ENCODE measurements around the gene SLC39A5.
A peak's percentile ranks its signal among the peaks of the same experiment; 100 is the strongest.
"Not testable (repeated sequence)": the region's sequence is repeated elsewhere in the genome, so short reads cannot be mapped to it uniquely, and the experiment has no call there.

The SLC39A5 gene

GRCh38 chr12:56242986-56243385 lies 13.1 kb downstream of the SLC39A5 start:
- DNase-seq = no peak

DNA sequence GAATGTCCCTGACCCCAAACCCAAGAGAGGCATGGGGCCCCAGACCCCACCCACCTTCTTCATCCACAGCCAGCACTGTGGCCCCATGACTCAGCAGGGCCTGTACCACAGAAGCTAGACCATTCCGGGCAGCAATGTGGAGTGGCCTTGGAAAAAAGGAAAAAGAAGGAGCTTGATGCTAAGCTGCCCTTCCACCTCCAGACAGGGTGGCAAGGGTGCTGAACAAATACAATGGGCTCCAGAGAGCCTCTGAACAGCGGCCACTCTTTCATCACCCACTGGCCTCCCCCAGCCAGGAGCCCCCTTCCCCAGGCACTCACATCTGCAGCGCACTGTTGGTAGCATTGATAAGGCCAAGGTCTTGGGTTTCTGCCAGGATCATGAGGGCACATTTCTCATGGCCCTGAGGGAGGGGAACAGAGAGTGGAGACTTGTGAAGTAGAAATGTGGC lies 13.9 kb downstream of the SLC39A5 start:
- no peak for DNase-seq

DNA sequence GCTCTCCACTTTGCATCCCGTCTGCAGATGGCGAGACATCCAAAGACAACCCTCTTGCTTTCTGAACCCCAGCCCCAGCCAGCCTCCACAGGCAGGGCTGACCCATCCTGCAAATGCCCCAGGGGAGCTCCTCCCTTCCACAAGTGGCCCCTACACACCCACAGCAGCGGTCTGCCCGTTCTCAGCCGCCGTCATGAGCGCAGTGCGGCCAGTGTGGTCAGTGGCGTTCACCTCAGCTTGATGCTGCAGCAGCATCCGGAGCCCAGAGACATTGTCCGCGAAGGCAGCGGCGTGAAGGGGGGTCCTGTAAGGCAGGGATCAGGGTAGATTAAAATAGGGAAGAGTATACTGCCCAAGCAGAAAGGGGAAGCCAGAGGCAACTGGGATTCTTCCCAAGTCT lies 14.6 kb downstream of the SLC39A5 start:
- no peak for DNase-seq

- no peak for DNase-seq
Measured at GRCh38 chr12:56247923-56248322, 18.1 kb downstream of the SLC39A5 start.

DNA sequence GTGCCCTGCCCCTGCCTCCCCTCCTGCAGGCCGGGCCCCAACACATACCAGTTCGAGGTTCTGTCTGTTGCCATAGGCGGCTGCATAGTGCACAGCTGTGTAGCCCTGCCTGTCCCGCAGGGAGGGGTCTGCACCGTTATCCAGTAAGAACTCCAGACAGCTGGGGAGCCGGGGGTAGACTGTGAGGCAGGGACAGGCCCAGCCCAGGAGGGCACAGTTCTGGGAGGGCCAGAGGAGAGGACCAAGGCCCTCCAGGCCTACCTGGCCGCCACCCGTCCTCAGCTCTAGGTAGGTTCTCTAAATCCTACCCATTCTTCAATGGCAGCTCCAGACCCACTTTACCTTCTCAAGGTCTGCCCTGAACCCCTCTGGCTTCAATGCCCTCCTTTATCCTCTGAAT lies 18.9 kb downstream of the SLC39A5 start:
- no peak for DNase-seq

- no peak for DNase-seq
Measured at GRCh38 chr12:56252649-56253048, 22.8 kb downstream of the SLC39A5 start.

DNA sequence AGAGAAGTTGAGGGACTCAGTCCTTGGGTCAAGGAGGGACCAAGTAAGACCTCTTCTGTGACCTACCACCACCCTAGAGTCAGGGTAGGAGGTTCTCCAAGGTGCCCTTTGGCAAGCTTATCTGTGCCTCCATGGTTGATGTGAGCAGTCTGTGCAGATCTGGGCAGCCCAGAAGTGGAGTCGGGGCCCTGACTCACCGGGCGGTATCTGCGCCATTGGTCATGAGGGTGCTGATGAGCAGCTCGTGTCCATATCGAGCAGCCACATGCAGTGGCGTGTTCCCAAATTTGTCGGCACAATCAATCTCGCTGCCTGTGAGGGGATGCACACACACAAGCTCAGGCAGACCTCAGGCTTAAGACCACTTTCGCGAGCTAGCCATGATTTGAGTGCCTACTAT lies 23.2 kb downstream of the SLC39A5 start:
- no peak for DNase-seq

DNA sequence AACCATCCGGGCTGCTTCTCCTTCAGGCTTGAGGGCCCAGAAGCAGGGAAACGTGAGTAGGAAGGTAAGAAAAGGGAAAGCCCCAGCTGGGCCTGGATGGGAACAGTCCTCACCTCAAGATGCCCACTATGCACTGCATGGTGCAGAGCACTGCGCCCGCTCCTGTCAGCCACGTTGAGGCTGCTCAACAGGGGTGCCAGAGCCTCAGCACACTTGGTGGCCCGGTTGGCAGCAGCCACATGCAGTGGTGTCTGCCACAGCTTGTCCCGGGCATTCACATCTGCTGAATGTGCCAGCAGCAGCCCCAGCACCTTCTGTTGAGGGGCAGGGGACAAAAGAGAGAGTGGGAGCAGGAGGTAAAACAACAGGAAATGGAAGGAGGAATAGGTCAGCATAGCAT lies 25.8 kb downstream of the SLC39A5 start:
- DNase-seq = no peak

DNA sequence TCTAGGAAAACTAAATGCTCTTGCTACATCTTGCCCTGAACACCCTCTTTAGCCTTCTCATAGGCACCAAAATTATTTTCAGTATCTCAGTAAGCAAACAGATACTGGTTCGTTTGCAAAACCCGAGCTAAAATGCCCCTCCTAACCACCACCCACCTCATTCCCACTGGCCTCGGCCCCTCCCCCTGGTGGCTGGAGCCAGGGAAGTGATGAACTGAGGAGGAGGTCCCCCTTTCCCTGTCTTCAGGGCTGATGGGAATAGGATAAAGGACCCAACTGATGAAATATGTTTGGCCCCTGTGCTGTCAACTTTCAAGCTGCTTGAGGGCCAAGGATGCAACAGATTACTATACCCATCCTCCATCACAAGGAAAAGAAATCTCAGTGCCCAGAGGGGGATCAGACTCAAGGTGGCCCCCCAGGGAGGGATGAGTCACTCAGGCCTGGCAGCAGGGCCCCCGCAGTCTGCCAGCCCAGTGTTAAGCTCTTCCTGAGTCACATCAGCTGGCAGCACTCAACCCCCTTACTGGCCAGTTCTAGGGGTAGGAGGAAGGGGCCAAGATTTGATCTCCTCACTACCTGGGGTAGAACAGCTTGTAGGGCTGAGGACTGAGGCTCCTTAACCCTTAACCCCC lies 26.6 kb downstream of the SLC39A5 start:
- DNase-seq = peak in 2 of 56 donors; percentile 7 to 8

GRCh38 chr12:56257071-56257470 lies 27.2 kb downstream of the SLC39A5 start:
- no peak for DNase-seq

- peak in 5 of 56 donors; percentile 4 to 44 (median 18) for DNase-seq
Measured at GRCh38 chr12:56257491-56258067, 27.7 kb downstream of the SLC39A5 start.

DNA sequence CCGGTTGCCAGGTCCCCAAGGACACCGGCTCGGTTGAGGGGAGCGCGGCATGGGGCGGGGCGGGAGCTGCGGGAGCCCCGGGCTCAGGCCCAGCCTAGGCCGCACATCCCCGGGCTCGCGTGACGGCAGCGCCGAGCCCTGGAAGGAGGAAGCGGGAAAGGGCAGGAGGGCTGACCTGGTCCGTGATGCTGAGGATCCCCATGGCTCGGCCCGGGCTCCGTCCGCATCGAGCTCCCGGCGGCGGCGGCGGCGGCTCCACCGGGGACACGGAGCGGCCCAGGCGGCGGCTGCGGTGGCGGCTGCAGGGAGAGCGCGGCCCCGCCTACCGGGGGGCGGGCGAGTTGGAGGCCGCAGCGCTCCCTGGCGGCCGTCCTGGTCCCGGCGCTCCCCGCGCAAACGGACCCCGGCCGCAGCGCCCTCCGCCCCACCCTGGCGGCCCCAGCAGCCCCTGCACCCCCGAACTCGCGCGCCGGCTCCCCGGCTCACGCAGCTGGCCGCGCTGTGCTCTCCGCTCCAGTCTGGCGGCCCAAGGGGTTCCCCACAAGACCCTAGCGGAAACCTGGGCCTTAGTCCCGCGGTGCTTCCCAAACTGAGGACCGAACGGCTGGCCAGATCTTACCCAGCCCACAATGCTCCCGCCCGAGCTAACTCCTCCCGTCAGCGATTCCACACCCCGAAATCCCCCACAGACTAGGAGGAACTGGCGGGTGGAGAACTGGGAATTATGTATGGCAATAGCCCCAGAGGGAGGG lies 28.4 kb downstream of the SLC39A5 start, which contains the start of gene ANKRD52:
Gene ANKRD52 (minus strand): TSS at position 317 of the 752 bp plus-strand sequence. CDS start 115 bp downstream, at position 202.
- DNase-seq = peak in 52 of 56 donors; percentile 17 to 87 (median 66)

GRCh38 chr12:56258820-56259183 lies 29.0 kb downstream of the SLC39A5 start:
- no peak for DNase-seq

- no peak for DNase-seq
Measured at GRCh38 chr12:56260380-56260779, 30.5 kb downstream of the SLC39A5 start.

GRCh38 chr12:56260921-56261320 lies 31.1 kb downstream of the SLC39A5 start:
- DNase-seq = no peak

GRCh38 chr12:56261503-56262232 lies 31.8 kb downstream of the SLC39A5 start:
- DNase-seq = no peak

- DNase-seq = not testable (repeated sequence)
Measured at GRCh38 chr12:56262955-56263354, 33.1 kb downstream of the SLC39A5 start.

GRCh38 chr12:56266068-56266692 lies 36.3 kb downstream of the SLC39A5 start:
- DNase-seq = peak in 1 of 56 donors; percentile 34

DNA sequence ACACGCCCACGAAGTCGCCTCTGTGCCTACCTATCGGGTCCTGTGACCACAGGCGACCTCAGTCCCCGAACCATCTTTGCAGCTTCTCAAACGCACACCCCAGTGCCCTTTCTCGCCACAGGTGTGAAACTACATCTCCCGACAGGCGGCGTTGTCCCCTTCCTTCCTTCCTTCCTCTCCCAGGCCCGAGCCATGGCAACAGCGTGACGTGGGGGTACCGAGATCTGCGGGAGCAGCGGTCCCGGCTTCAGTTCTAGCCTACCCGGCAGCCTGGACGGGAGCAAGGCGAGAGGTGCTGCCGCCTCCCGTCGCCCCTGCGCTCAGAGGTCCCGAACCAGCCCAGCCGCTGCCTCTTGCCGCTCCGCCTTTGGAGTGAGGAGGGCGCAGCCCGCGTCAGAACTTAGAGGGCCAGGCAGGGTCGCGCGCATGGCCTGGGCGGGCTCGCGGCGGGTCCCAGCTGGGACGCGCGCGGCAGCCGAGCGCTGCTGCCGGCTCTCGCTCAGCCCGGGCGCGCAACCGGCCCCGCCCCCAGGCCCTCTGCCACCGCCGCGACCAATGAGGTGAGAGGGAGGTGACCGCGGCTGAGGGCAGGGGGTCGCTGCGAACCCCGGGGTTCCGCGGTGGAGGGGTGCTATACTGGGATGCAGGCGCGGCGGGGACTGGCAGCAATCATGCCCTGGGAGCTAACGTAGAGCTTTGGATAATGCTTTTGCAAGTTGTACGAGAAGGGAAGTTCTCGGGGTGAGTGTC lies 37.0 kb downstream of the SLC39A5 start, which contains the start of gene COQ10A:
Gene COQ10A (plus strand): TSS at position 250 of the 750 bp plus-strand sequence. CDS start 177 bp downstream, at position 427.
- peak in 55 of 56 donors; percentile 25 to 89 (median 77) for DNase-seq

DNA sequence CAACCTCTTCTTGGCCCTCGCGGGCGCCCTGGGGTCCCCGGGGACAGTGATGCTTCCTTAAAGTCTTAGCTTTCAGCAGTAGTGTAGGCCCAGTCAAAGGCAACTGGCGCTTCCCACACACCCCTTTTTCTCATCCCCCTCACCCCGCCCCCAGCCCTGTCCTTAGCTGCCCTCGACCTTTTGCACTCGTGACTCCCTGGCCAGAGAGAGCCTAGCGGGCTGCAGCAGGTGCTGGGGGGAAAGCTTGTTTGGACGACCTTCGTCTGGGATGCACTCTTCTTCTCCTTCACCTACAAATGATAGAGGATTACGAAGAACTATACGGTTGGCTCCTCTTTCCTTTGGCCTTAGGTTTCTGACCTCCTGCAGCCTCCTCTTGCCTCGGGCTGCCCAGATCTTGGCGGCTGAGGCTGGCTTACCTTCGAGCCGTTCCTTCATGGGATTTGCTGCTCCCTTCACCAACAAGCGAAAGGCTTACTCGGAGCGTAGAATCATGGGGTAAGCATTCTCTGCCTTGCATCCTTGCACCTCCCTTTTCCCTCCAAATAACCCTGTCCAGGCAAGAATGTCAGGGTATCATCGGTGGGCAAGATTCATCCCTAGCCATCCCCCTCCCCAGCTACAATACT lies 37.7 kb downstream of the SLC39A5 start:
- DNase-seq = peak in 5 of 56 donors; percentile 29 to 65 (median 52)
